Heart left ventricle (tissue), 13 donors: ENCODE data around the gene MTMR4.

Experiments
- CTCF ChIP-seq, 12 donors: fragments of 200-600 bp; sonication (generic) in 4 of 12; IDR thresholded peaks; one replicate each; pipeline versions ENCODE4 v1.5.0 to v1.8.0; 2018 to 2022; ENCODE audit warnings: antibody characterized with exemption in 12 of 12, mild to moderate bottlenecking in 5 of 12
- POLR2A ChIP-seq, 2 donors: fragments of 450-650 bp; IDR thresholded peaks; one replicate each; pipeline ENCODE4 v1.6.1; 2017; ENCODE audit warnings: antibody characterized with exemption in 2 of 2, mild to moderate bottlenecking in 2 of 2, moderate library complexity in 2 of 2
- donor health status: ischemic (EF 13 %, LVEDD 7.1; RV severe dilation, severe dysfunction).
- donor health status: DM: no; HTN: yes; CAD: no.
- donor health status: DM: no; HTN: no; CAD: no.
- donor health status: ischemic (EF 25% LVEDD 6.9; RV normal size, moderate dysfunction).
- donor health status: ischemic (EF 25% LVEDD 5.7; RV mildly dilated, moderate dysfunction).
- donor health status: ischemic (EF 35%, LVEDD 5.7; RV mildly dilated, moderate dysfunction).
- donor health status: nonischemic (EF 11% LVEDD 7.7; RV severe dilation, severe dysfunction).
- donor health status: DM: yes; HTN: yes; CAD: no.
- donor health status: PGD.
- donor health status: ischemic (EF 29% LVEDD 5.4; RV normal size, mild dysfunction).
- donor health status: nonischemic (EF 23%, LVEDD 6.1; RV moderate dilation, normal function).

GRCh38 chr17:58508341-58509067, 5.9 kb downstream of the MTMR4 start:
- TF ChIP-seq CTCF (IDR thresholded peaks at IDR 0.05), result no peak
- no peak for TF ChIP-seq POLR2A (IDR thresholded peaks at IDR 0.05)
